Hippocampal formation (tissue), 2 donors: ENCODE measurements around the gene GALNT9.
"Not testable (repeated sequence)": the region's sequence is repeated elsewhere in the genome, so short reads cannot be mapped to it uniquely, and the experiment has no call there.

Source experiments
- DNase-seq, 2 donors: peaks; one replicate each; lab custom pipeline; 2025; lab: John Stamatoyannopoulos, UW

Gene GALNT9

GRCh38 chr12:132196873-132197390 is 132.5 kb downstream of the GALNT9 start:
- DNase-seq = no peak

GRCh38 chr12:132196038-132196872 is 133.1 kb downstream of the GALNT9 start:
- DNase-seq = no peak

- DNase-seq = not testable (repeated sequence)
These were observed 134.1 kb downstream of the GALNT9 start for GRCh38 chr12:132195242-132195641.

- no peak for DNase-seq
These were observed 134.8 kb downstream of the GALNT9 start for GRCh38 chr12:132194556-132194955.

- no peak for DNase-seq
These were observed 135.3 kb downstream of the GALNT9 start for GRCh38 chr12:132194056-132194455.

- DNase-seq = no peak
These were observed 137.5 kb downstream of the GALNT9 start for GRCh38 chr12:132191715-132192553.

GRCh38 chr12:132190834-132191500 is 138.4 kb downstream of the GALNT9 start:
- DNase-seq = no peak

GRCh38 chr12:132190012-132190755 is 139.2 kb downstream of the GALNT9 start:
- DNase-seq = no peak

DNA sequence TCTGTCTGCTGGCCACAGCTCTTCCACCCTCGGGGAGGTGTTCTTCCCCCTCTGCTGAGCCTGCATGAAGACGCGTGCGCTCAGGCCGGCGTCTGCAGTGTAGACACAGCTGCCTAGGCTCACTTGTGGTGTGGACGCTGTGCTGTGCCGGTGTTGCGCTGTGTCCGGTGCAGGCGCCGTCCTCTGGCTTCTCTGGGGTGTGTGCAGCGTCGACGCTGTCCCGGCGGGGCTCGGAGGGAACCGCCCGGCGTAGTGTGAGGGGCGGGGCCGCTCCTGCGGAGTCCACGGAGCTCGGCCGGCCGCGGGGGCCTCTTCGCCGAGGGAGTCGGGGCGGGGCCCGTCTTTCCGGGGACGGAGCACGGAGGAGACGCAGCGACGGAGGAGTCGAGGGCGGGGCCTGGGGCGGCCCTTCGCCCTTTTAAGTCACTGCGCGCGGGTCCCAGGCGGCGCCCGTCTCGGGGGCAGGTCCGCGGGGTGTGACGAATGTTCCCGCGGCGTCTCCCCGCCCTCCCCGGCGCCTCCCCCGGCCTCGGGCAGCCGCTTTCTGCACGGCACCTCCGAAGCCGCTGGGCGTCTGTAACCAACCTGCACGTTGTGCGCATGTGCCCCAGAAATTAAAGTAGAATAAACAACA is 139.9 kb downstream of the GALNT9 start:
- DNase-seq = peak in 1 of 2 donors; percentile 53

- no peak for DNase-seq
These were observed 140.5 kb downstream of the GALNT9 start for GRCh38 chr12:132188916-132189325.

- DNase-seq = no peak
These were observed 140.9 kb downstream of the GALNT9 start for GRCh38 chr12:132188451-132188901.

GRCh38 chr12:132187646-132188450 is 141.5 kb downstream of the GALNT9 start:
- DNase-seq = no peak

GRCh38 chr12:132186857-132187620 is 142.3 kb downstream of the GALNT9 start:
- no peak for DNase-seq

DNA sequence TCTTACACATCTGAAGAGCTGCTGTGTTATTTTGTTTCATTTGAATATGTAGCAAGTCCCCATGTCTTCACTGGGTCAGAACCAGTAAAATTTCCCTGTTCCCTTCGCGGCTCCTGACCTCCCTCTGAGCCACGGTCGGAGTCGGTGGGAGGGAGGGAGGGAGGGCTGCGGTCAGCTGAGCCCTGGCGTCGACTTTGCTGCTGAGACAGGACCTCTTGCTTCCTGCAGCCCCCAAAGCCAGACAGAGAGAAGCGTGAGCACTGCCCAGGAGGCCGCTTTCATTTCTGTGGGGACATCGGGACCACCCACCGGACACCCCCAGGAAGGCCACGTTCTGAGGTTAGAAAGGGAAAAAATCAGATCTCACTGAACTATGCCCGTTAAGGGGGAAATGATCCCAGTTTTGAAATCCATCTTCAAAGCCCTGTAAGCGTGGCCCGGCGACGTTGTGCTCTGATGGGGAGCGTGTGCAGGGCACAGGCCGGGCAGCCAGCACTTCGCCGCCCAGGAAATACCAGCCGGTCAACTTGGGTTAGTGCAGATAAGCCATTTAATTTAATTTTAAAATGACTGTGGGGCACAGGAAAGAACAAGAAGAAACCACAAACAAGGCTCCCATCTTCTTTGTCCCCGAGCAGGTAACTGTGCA is 143.1 kb downstream of the GALNT9 start:
- DNase-seq = no peak

DNA sequence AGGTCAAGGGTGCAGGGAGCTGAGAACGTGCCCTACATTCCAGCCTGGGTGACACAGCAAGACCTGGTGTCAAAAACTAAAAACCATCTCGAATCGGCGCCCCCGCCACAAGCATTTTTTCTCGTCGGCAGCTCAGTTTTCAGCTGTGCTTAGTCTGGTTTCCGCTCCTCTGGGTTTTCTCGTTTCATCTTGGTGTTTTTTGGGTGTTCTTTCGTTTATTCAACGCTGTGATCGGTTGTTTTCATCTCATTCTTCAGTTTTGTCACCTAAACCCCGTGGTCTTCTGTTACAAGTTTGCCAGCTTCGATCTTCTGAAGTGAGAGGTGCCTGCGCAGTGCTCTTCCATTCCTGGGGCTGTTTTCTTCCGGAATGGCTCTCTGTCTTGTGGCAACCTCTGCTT is 143.7 kb downstream of the GALNT9 start:
- no peak for DNase-seq

DNA sequence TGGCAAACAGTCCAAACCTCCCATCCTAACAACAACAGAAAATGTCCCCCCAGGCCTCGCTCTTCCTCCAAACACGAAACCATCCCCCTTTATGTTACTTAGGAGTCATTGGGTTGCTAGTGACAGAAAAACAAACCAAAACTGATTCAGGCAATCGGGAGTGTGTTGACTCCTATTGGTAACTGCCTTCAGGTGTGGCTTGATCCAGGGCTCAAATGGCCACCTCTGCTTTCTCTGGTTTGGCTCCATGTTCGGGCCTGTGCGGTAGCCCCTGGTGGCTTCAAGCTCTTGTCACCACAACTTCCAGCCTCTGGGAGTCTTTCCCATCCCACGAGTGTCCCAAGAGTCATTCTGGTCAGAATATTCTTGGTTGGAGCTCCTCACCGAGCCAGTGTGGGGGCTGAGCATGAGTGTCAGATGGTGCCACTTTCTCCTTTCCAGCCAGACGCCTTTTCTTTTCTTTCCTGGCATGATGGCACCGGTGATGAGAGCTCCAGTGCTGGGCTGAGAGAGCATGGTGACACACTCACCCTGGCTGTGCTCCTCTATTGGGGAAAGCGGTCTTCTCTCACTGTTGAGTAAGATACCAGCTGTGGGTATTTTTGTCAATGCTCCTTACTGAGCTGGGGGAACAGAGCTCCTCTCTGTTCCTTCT is 146.6 kb downstream of the GALNT9 start:
- no peak for DNase-seq

- no peak for DNase-seq
These were observed 147.1 kb downstream of the GALNT9 start for GRCh38 chr12:132182206-132182710.
